GM18519 (cell line): ENCODE measurements around the gene CDH23.

Experiments used
- ATAC-seq: cut with Tn5 transposase; IDR thresholded peaks from one replicate; pipeline ENCODE4 v1.9.1; 2021; ENCODE audit warnings: mild to moderate bottlenecking, moderate library complexity; ENCODE audit not compliant: unreplicated experiment, low FRiP score

The CDH23 gene

GRCh38 chr10:71480662-71481061 lies 83.9 kb downstream of the CDH23 start:
- ATAC-seq: no peak

GRCh38 chr10:71481746-71482410 lies 85.2 kb downstream of the CDH23 start:
- ATAC-seq: no peak

- no peak for ATAC-seq
Measured at GRCh38 chr10:71482620-71483019, 85.9 kb downstream of the CDH23 start.

GRCh38 chr10:71483135-71483534 lies 86.4 kb downstream of the CDH23 start:
- ATAC-seq: no peak

- no peak for ATAC-seq
Measured at GRCh38 chr10:71483885-71484751, 87.4 kb downstream of the CDH23 start.

- ATAC-seq: no peak
Measured at GRCh38 chr10:71486484-71487114, 89.9 kb downstream of the CDH23 start.

GRCh38 chr10:71487726-71488125 lies 91.0 kb downstream of the CDH23 start:
- no peak for ATAC-seq

- no peak for ATAC-seq
Measured at GRCh38 chr10:71489077-71489476, 92.4 kb downstream of the CDH23 start.

GRCh38 chr10:71492872-71493271 lies 96.2 kb downstream of the CDH23 start:
- ATAC-seq: no peak

GRCh38 chr10:71493741-71494140 lies 97.0 kb downstream of the CDH23 start:
- ATAC-seq: no peak

GRCh38 chr10:71494476-71494875 lies 97.8 kb downstream of the CDH23 start:
- no peak for ATAC-seq

- ATAC-seq: no peak
Measured at GRCh38 chr10:71494980-71495381, 98.3 kb downstream of the CDH23 start.

- no peak for ATAC-seq
Measured at GRCh38 chr10:71496927-71497762, 100.4 kb downstream of the CDH23 start.

GRCh38 chr10:71497763-71498326 lies 101.1 kb downstream of the CDH23 start:
- ATAC-seq: no peak

GRCh38 chr10:71501402-71501801 lies 104.7 kb downstream of the CDH23 start:
- no peak for ATAC-seq

- no peak for ATAC-seq
Measured at GRCh38 chr10:71502190-71502589, 105.5 kb downstream of the CDH23 start.

- ATAC-seq: no peak
Measured at GRCh38 chr10:71502851-71503250, 106.1 kb downstream of the CDH23 start.

GRCh38 chr10:71504168-71504567 lies 107.4 kb downstream of the CDH23 start:
- ATAC-seq: no peak

GRCh38 chr10:71504570-71504969 lies 107.8 kb downstream of the CDH23 start:
- ATAC-seq: no peak

GRCh38 chr10:71505862-71506261 lies 109.1 kb downstream of the CDH23 start:
- ATAC-seq: no peak
